OCI-LY1 (cell line): Measurements from ENCODE around the gene CLEC4D.

Source experiments
- EZH2 ChIP-seq: fragments of 200-600 bp; sonication (generic), shearing (Covaris generic); IDR thresholded peaks from 2 replicates; pipeline ENCODE4 v1.8.0; 2017; ENCODE audit warnings: borderline replicate concordance, mixed run types, mild to moderate bottlenecking, antibody characterized with exemption, low read length, moderate library complexity, mixed read lengths
- TF ChIP-seq, protein P1 (sequence below): fragments of 200-600 bp; sonication (generic), shearing (Covaris generic); IDR thresholded peaks from 2 replicates; pipeline ENCODE4 v1.5.1; 2017; ENCODE audit warnings: mild to moderate bottlenecking, antibody characterized with exemption, low read length, moderate library complexity, mixed read lengths

DNA sequence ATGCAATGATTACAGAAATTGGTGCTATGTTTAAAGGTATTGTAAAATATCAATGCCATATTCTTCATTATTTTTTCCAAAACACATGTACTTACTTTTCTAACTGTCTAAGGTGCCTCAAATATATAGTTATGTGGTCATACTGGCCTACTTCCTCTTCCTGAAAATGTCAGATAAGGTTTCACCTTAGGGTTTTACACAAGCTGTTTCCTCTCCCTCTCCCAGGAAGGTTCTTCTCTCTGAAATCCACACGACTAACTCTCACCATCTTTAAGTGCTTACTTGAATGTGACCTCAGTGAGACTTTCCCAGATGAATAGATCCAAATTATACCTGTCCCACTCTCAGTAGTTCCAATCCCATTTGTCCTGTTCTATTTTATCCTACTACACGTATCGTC lies 11.6 kb upstream of the CLEC4D start:
- TF ChIP-seq, protein P1, sequence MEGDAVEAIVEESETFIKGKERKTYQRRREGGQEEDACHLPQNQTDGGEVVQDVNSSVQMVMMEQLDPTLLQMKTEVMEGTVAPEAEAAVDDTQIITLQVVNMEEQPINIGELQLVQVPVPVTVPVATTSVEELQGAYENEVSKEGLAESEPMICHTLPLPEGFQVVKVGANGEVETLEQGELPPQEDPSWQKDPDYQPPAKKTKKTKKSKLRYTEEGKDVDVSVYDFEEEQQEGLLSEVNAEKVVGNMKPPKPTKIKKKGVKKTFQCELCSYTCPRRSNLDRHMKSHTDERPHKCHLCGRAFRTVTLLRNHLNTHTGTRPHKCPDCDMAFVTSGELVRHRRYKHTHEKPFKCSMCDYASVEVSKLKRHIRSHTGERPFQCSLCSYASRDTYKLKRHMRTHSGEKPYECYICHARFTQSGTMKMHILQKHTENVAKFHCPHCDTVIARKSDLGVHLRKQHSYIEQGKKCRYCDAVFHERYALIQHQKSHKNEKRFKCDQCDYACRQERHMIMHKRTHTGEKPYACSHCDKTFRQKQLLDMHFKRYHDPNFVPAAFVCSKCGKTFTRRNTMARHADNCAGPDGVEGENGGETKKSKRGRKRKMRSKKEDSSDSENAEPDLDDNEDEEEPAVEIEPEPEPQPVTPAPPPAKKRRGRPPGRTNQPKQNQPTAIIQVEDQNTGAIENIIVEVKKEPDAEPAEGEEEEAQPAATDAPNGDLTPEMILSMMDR = no peak
- TF ChIP-seq EZH2 = no peak
